Body of pancreas (tissue), 4 donors: ENCODE measurements around the gene INVS. TPM values are rescaled to one million over a fixed set of nuclear protein-coding genes. Genes with fewer than 3 reads are reported as not detected.
"Not testable (repeated sequence)": the region's sequence is repeated elsewhere in the genome, so short reads cannot be mapped to it uniquely, and the experiment has no call there.

Experiments
- ATAC-seq: fragments of 150-250 bp; one replicate; pipeline ENCODE4 v1.9.1; 2016
- DNase-seq, 4 donors: peaks; one replicate each; pipeline ENCODE4 v3.0.0-alpha.2; 2019
- H3K27ac ChIP-seq, 4 donors: fragments of 200-600 bp; sonication (generic); 1 replicate in 3 of 4; 2 replicates in 1 of 4; pipeline versions ENCODE4 v1.5.1 to v1.6.1; 2016 to 2019; ENCODE audit warnings: mild to moderate bottlenecking in 1 of 4, mixed read lengths in 1 of 4, moderate library complexity in 1 of 4
- H3K27me3 ChIP-seq, 2 donors: fragments of 200-600 bp; sonication (generic); one replicate each; pipeline ENCODE4 v1.6.0; 2016; ENCODE audit warnings: mild to moderate bottlenecking in 1 of 2
- H3K36me3 ChIP-seq, 2 donors: fragments of 200-600 bp; sonication (generic); replicated peaks in 1 of 2; 2 replicates each; pipeline ENCODE4 v1.5.1; 2016; ENCODE audit warnings: low read depth in 2 of 2; ENCODE audit not compliant: insufficient read depth in 1 of 2
- H3K4me1 ChIP-seq: fragments of 200-600 bp; sonication (generic); one replicate; pipeline ENCODE4 v1.6.0; 2016
- H3K4me3 ChIP-seq, 2 donors: fragments of 200-600 bp; sonication (generic); 1 replicate in 1 of 2; 2 replicates in 1 of 2; pipeline ENCODE4 v1.5.1; 2016 to 2019
- H3K9me3 ChIP-seq, 3 donors: fragments of 200-600 bp; sonication (generic); 1 replicate in 2 of 3; 2 replicates in 1 of 3; pipeline ENCODE4 v1.5.1; 2016
- CTCF ChIP-seq, 7 experiments: fragments of 450-650 bp in 4 of 7; fragments of 200-600 bp in 3 of 7; sonication (generic) in 3 of 7; IDR thresholded peaks; one replicate each; pipeline ENCODE4 v1.5.1; 2016 to 2019; ENCODE audit warnings: antibody characterized with exemption in 7 of 7
- POLR2A ChIP-seq, 3 donors: fragments of 450-650 bp; IDR thresholded peaks; one replicate each; pipeline ENCODE4 v1.6.1; 2016; ENCODE audit warnings: antibody characterized with exemption in 3 of 3, mild to moderate bottlenecking in 2 of 3
- WGBS, 2 donors: methylation state at CpG; one replicate each; pipeline ENCODE4 v1.1.5; 2017; 5-methylcytosine and 5-hydroxymethylcytosine counted together
- intact Hi-C: fragments of 100-400 bp; cut with DNase I; formaldehyde crosslinking; loops from one replicate; pipeline ENCODE4 v1.15.1; 2023
- total RNA-seq, 2 donors: library from RNA; depleted of rRNA; stranded (reverse); fragments of >200 nt; gene quantifications; one replicate each; pipeline ENCODE4 v1.1.0, GENCODE V29; 2016

The INVS gene
- total RNA-seq, 2 donors from 2014 or later, result 28.3 to 29.8 TPM

GRCh38 chr9:100317706-100318105 is 218.7 kb downstream of the INVS start:
- ATAC-seq, result no peak

GRCh38 chr9:100322954-100323536 is 224.0 kb downstream of the INVS start:
- intact Hi-C loops, result no loop called here
- Histone ChIP-seq H3K4me3 (no peak overlapping the region), H3K36me3 (peaks cover 0 to 8% of the 10 kb centered on the region in 2 donors), H3K27ac (no peak overlapping the region), H3K27me3 (no peaks in the 10 kb centered on the region), H3K4me1 (no peaks in the 10 kb centered on the region), H3K9me3 (no peaks in the 10 kb centered on the region)
- DNase-seq (peak; percentile 15 to 58 (median 39)), ATAC-seq (no peak)
- 38 to 43% methylated on average over 3 of the region's 3 CpGs for WGBS, 2 donors
- no peak for TF ChIP-seq POLR2A (IDR thresholded peaks at IDR 0.05)
- TF ChIP-seq CTCF (IDR thresholded peaks at IDR 0.05), result peak; percentile 57 to 70 (median 64)

More at GRCh38 chr9:100317706-100318105, 218.7 kb downstream of the INVS start:
- H3K27ac ChIP-seq, result no peak overlapping the region
- intact Hi-C loops, result no loop called here
- H3K36me3 ChIP-seq, result no peaks in the 10 kb centered on the region
- H3K27me3 ChIP-seq, result no peaks in the 10 kb centered on the region
- TF ChIP-seq POLR2A (IDR thresholded peaks at IDR 0.05), result no peak
- TF ChIP-seq CTCF (IDR thresholded peaks at IDR 0.05), result no peak
- 43 to 61% methylated on average over 1 of the region's 1 CpG for WGBS, 2 donors
- no peaks in the 10 kb centered on the region for H3K4me1 ChIP-seq
- H3K9me3 ChIP-seq, result no peaks in the 10 kb centered on the region
- no peak overlapping the region for H3K4me3 ChIP-seq
- no peak for DNase-seq

GRCh38 chr9:100324594-100325200 is 225.7 kb downstream of the INVS start:
- Histone ChIP-seq H3K9me3 (no peaks in the 10 kb centered on the region), H3K36me3 (peaks cover 0 to 8% of the 10 kb centered on the region in 2 donors), H3K27ac (no peak overlapping the region), H3K4me1 (no peaks in the 10 kb centered on the region), H3K4me3 (no peak overlapping the region), H3K27me3 (no peaks in the 10 kb centered on the region)
- WGBS, 2 donors, result 46 to 55% methylated on average over 4 of the region's 4 CpGs
- DNase-seq (no peak), ATAC-seq (no peak)
- TF ChIP-seq CTCF (IDR thresholded peaks at IDR 0.05) (peak in 6 of 7 experiments; percentile 36 to 43 (median 42)), POLR2A (IDR thresholded peaks at IDR 0.05) (no peak)
- intact Hi-C loops, result no loop called here

GRCh38 chr9:100338736-100339135 is 239.7 kb downstream of the INVS start:
- H3K27me3 ChIP-seq, intact Hi-C loops, ATAC-seq, H3K36me3 ChIP-seq, H3K4me1 ChIP-seq, H3K27ac ChIP-seq, H3K9me3 ChIP-seq, DNase-seq, H3K4me3 ChIP-seq: not testable (repeated sequence)
- WGBS, 2 donors, result 92 to 98% methylated on average over 5 of the region's 5 CpGs

- H3K9me3 ChIP-seq, result no peaks in the 10 kb centered on the region
- DNase-seq, result no peak
- H3K36me3 ChIP-seq, result peaks cover 0 to 4% of the 10 kb centered on the region in 2 donors
- WGBS, 2 donors, result 67 to 68% methylated on average over 2 of the region's 2 CpGs
- H3K4me3 ChIP-seq, result no peak overlapping the region
- intact Hi-C loops, result no loop called here
- no peaks in the 10 kb centered on the region for H3K4me1 ChIP-seq
- ATAC-seq, result no peak
- TF ChIP-seq POLR2A (IDR thresholded peaks at IDR 0.05) (no peak), CTCF (IDR thresholded peaks at IDR 0.05) (no peak)
- H3K27ac ChIP-seq, result no peak overlapping the region
- H3K27me3 ChIP-seq, result no peaks in the 10 kb centered on the region
Measured at GRCh38 chr9:100340224-100340623, 241.2 kb downstream of the INVS start.
